ENCODE results near the gene SMG9.
A peak's percentile ranks its signal among the peaks of the same experiment; 100 is the strongest.

- TF ChIP-seq YY1 (IDR thresholded peaks at IDR 0.05; ENCODE audit: low read depth) (no peak), TAF1 (IDR thresholded peaks at IDR 0.05; ENCODE audit: low read depth) (no peak), TCF12 (IDR thresholded peaks at IDR 0.05; ENCODE audit: low read depth) (no peak), FOXM1 (IDR thresholded peaks at IDR 0.05; ENCODE audit: borderline replicate concordance, low read depth) (no peak), ZBTB7A (IDR thresholded peaks at IDR 0.05; ENCODE audit: low read depth) (0 out of 2 replicates have a peak, but pooled peaks have one; percentile 16), RAD21 (IDR thresholded peaks at IDR 0.05; ENCODE audit: low read depth) (no peak)
Measured at GRCh38 chr19:43767316-43767715, 12.6 kb upstream of the SMG9 start.
